ENCODE data around the gene UBTF.
A peak's percentile ranks its signal among the peaks of the same experiment; 100 is the strongest.

DNA sequence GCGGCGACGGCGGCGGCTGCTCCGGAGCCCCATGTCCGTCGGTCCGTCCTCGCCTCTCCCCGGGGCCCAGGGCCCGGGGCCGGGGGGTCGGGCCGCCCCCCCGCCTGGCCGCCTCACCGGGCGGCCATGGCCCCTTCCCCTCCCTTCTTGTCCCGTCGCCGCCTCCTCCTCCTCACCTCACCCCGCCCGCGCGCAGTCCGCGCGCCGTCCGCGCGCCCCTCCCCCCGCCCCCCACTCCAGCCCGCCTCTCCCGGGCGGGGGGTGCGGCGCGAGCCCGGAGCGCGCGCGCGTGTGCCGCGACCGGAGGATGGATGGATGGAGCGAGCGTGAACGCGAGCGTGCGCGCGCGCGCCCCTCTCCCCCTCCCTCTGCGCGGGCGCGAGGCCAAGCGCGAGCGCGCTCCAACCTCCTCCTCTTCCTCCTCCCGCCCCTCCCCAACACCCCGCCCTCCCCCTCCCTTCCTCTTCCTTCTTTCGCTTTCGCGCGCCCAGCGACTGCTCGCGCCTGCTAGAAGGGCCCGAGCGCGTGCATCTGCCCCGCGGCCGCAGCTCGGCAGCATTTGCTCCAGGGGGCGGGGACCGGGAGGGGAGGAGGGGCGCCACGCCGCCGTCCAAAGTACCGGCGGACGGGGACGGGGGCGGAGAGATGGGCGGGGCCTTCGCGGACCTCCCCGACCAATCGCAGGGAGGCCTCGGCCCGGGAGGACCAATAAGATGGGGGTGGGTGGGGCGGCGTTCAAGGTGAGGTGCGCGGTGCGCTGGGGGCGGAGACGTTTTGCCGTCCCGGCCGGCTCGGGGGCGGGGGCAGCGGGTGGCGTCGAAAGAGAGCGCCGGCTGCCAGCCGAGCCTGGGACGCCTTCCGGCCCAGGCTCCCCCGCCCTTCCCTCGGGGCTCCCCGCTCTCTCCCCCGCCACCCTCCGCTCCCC, 19.7 kb downstream of the UBTF start, which contains the start of gene ATXN7L3:
- TF ChIP-seq GATA2 (IDR thresholded peaks at IDR 0.05; ENCODE audit: insufficient read depth, insufficient read length, low read depth, low read length) (no peak), POLR2A (IDR thresholded peaks at IDR 0.05; ENCODE audit: low read depth, low read length) (peak; percentile 50), POLR2AphosphoS5 (IDR thresholded peaks at IDR 0.05; ENCODE audit: insufficient read depth, low read depth, low read length) (peak; percentile 59), JUN (IDR thresholded peaks at IDR 0.05; ENCODE audit: borderline replicate concordance, insufficient read depth, insufficient read length, low read depth) (no peak), EZH2 (IDR thresholded peaks at IDR 0.05; ENCODE audit: borderline replicate concordance, low read depth, low read length, severe bottlenecking) (no peak), MYC (IDR thresholded peaks at IDR 0.05; ENCODE audit: low read depth, low read length) (no peak)
- TF ChIP-seq, protein P1, sequence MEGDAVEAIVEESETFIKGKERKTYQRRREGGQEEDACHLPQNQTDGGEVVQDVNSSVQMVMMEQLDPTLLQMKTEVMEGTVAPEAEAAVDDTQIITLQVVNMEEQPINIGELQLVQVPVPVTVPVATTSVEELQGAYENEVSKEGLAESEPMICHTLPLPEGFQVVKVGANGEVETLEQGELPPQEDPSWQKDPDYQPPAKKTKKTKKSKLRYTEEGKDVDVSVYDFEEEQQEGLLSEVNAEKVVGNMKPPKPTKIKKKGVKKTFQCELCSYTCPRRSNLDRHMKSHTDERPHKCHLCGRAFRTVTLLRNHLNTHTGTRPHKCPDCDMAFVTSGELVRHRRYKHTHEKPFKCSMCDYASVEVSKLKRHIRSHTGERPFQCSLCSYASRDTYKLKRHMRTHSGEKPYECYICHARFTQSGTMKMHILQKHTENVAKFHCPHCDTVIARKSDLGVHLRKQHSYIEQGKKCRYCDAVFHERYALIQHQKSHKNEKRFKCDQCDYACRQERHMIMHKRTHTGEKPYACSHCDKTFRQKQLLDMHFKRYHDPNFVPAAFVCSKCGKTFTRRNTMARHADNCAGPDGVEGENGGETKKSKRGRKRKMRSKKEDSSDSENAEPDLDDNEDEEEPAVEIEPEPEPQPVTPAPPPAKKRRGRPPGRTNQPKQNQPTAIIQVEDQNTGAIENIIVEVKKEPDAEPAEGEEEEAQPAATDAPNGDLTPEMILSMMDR (IDR thresholded peaks at IDR 0.05; ENCODE audit: extremely low read depth in 1 of 2, insufficient read depth in 1 of 2, low read depth in 1 of 2, low read length in 2 of 2), result no peak
- TF ChIP-seq, protein P2, sequence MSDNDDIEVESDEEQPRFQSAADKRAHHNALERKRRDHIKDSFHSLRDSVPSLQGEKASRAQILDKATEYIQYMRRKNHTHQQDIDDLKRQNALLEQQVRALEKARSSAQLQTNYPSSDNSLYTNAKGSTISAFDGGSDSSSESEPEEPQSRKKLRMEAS (IDR thresholded peaks at IDR 0.05; ENCODE audit: insufficient read depth, insufficient read length), result peak; percentile 21
